RWPE2 (cell line): Measurements from ENCODE around the gene SYT17.

ENCODE experiments used
- ATAC-seq: fragments of 200-7000 bp; cut with Tn5 transposase; 3 replicates; pipeline ENCODE4 v1.9.1; 2021; ENCODE audit warnings: low read depth
- DNase-seq: peaks from one replicate; pipeline ENCODE4 v3.0.0-alpha.2; 2020; ENCODE audit warnings: low spot score
- H3K27ac ChIP-seq: fragments of 450-650 bp; 2 replicates; pipeline ENCODE4 v1.5.1; 2017; ENCODE audit warnings: mild to moderate bottlenecking; ENCODE audit not compliant: poor library complexity, severe bottlenecking
- H3K27me3 ChIP-seq: fragments of 250-450 bp; sonication (Bioruptor Pico); 2 replicates; pipeline ENCODE4 v1.5.1; 2021; ENCODE audit warnings: mild to moderate bottlenecking, moderate library complexity; ENCODE audit not compliant: insufficient read depth, poor library complexity, severe bottlenecking
- H3K36me3 ChIP-seq: fragments of 250-450 bp; sonication (Bioruptor Pico); 2 replicates; pipeline ENCODE4 v1.5.1; 2020; ENCODE audit warnings: low read depth, mild to moderate bottlenecking, moderate library complexity
- H3K4me1 ChIP-seq: fragments of 250-450 bp; sonication (Bioruptor Pico); 2 replicates; pipeline ENCODE4 v1.5.1; 2021; ENCODE audit warnings: mild to moderate bottlenecking, moderate library complexity; ENCODE audit not compliant: insufficient read depth, poor library complexity, severe bottlenecking
- H3K4me3 ChIP-seq: fragments of 250-450 bp; sonication (Bioruptor Pico); 2 replicates; pipeline ENCODE4 v1.5.1; 2021; ENCODE audit warnings: mild to moderate bottlenecking, moderate library complexity; ENCODE audit not compliant: severe bottlenecking
- H3K9me3 ChIP-seq: fragments of 250-450 bp; sonication (Bioruptor Pico); 2 replicates; pipeline ENCODE4 v1.5.1; 2021; ENCODE audit warnings: mild to moderate bottlenecking, moderate library complexity; ENCODE audit not compliant: severe bottlenecking
- TF ChIP-seq, protein P1 (sequence below): fragments of 450-650 bp; IDR thresholded peaks from one replicate; pipeline ENCODE4 v1.5.1; 2017; ENCODE audit warnings: mild to moderate bottlenecking, moderate library complexity; ENCODE audit not compliant: poor library complexity, severe bottlenecking

Gene SYT17

DNA sequence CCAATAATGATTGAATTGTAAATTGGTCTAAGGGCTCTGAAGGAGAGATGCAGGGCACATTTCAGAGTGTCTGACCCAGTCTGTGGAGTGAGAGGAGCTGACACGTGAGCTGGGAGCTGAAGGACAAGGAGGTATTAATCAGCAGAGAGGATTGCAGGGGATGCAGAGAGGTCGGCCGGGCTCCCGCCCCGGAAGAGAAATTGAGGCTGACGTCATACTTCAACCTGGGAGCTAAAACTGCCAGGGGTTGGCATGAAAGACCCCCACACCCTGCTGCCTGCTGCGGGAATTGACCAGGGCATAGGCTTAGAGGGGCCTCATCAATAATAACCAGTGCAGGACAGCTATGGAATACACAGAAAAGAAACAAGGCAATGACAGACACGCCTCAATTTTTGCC, 63.8 kb downstream of the SYT17 start:
- Histone ChIP-seq H3K27ac (no peak overlapping the region), H3K9me3 (peaks cover 2% of the 10 kb centered on the region), H3K36me3 (no peaks in the 10 kb centered on the region), H3K4me1 (no peaks in the 10 kb centered on the region), H3K27me3 (no peaks in the 10 kb centered on the region), H3K4me3 (no peak overlapping the region)
- TF ChIP-seq, protein P1, sequence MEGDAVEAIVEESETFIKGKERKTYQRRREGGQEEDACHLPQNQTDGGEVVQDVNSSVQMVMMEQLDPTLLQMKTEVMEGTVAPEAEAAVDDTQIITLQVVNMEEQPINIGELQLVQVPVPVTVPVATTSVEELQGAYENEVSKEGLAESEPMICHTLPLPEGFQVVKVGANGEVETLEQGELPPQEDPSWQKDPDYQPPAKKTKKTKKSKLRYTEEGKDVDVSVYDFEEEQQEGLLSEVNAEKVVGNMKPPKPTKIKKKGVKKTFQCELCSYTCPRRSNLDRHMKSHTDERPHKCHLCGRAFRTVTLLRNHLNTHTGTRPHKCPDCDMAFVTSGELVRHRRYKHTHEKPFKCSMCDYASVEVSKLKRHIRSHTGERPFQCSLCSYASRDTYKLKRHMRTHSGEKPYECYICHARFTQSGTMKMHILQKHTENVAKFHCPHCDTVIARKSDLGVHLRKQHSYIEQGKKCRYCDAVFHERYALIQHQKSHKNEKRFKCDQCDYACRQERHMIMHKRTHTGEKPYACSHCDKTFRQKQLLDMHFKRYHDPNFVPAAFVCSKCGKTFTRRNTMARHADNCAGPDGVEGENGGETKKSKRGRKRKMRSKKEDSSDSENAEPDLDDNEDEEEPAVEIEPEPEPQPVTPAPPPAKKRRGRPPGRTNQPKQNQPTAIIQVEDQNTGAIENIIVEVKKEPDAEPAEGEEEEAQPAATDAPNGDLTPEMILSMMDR: no peak
- ATAC-seq: no peak
- DNase-seq: no peak

DNA sequence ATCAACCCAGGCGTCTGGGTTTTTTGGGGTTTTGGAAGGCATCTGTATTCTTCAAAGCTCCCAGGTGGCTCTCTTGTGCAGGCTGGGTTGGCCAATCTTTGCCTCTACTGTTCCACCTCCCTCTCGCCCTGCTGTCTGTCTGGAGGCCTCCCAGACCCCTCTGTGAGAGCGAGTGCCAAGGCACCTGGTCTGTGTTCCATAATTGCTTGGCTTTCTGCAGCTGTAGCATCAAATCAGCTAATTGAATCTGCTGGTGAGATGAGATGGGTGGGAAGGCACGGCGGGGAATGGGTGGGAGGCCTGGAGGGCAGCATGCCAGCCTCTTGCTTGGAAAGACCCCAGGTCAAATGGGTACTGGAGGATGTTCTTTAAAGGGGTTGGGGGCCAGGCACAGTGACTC, 64.9 kb downstream of the SYT17 start:
- H3K4me1 ChIP-seq: no peaks in the 10 kb centered on the region
- H3K27me3 ChIP-seq: no peaks in the 10 kb centered on the region
- ATAC-seq: no peak
- H3K4me3 ChIP-seq: no peak overlapping the region
- H3K36me3 ChIP-seq: no peaks in the 10 kb centered on the region
- DNase-seq: no peak
- H3K9me3 ChIP-seq: peaks cover 2% of the 10 kb centered on the region
- TF ChIP-seq, protein P1: no peak
- no peak overlapping the region for H3K27ac ChIP-seq

DNA sequence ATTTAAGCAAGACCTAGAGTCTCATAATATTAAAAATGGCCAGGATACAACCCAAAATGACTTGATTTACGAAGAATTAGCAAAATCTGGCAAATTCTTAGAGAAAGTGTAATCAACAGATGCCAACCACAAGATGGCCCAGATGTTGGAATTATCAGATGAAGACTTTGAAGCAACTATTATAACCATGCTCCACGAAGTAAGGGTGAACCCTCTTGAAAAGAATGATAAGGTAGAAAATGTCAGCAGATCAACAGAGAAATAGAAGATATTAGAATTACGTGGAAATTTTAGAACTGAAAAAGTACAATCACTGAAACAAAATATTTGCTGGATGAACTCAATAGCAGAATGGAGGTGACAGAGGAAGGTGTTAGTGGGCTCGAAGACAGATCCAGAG, 67.4 kb downstream of the SYT17 start:
- no peak for ATAC-seq

DNA sequence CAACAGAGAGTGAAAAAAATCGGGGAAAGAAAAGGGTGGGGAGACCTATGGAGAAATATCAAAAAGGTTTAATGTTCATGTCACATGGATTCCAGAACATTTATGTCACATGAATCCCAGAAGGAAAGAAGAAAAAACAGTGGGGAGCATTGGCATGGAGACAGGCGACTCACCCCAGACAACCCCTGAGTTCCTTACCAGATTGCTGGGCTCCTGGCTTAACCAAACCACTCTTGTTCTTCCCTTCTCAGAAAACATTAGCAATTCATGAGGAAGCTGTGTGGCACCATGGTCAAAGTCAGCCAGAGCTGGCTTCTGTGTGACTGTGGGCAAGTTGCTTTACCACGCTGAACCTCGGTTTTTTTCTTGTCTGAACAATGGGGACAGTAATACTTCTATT, 67.8 kb downstream of the SYT17 start:
- H3K9me3 ChIP-seq: peaks cover 2% of the 10 kb centered on the region
- H3K4me3 ChIP-seq: no peak overlapping the region
- H3K4me1 ChIP-seq: no peaks in the 10 kb centered on the region
- no peak overlapping the region for H3K27ac ChIP-seq
- ATAC-seq: no peak
- no peak for DNase-seq
- TF ChIP-seq, protein P1: no peak
- no peaks in the 10 kb centered on the region for H3K27me3 ChIP-seq
- no peaks in the 10 kb centered on the region for H3K36me3 ChIP-seq

More for the DNA sequence above, 67.4 kb downstream of the SYT17 start:
- Histone ChIP-seq H3K27ac (no peak overlapping the region), H3K9me3 (peaks cover 2% of the 10 kb centered on the region), H3K27me3 (no peaks in the 10 kb centered on the region), H3K4me1 (no peaks in the 10 kb centered on the region), H3K4me3 (no peak overlapping the region), H3K36me3 (no peaks in the 10 kb centered on the region)
- TF ChIP-seq, protein P1: no peak
- no peak for DNase-seq

DNA sequence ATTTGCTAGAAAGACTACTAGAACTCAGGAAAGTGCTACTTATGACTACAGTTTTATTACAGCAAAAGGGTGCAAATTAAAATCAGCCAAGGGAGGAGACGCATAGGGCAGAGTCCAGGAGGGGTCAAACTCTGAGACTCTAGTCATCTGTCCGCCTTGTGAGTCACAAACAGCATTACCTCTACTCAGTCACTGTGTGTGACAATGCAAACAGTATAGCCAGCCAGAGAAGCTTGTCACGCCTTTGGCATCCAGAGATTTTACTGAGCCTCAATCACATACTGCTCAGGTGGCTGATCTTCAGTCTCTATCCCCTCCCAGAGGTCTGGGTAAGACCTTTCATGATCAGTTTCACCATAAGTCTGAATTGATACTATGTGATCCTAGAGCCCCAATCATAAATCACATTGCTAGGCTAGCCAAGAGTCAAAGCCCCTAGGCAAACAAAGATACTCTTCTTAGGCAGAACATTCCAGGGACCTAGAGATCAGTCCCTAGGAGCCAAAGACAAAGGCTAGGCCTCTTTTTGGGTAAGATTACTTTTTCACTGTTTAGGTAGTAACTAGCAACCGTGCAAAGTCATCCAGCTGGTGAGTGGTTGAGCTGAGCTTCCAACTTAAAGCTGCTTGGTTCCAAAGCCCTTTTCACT, 68.6 kb downstream of the SYT17 start:
- Histone ChIP-seq H3K9me3 (peaks cover 2% of the 10 kb centered on the region), H3K36me3 (no peaks in the 10 kb centered on the region), H3K4me3 (no peak overlapping the region), H3K4me1 (no peaks in the 10 kb centered on the region), H3K27ac (no peak overlapping the region), H3K27me3 (no peaks in the 10 kb centered on the region)
- DNase-seq (no peak), ATAC-seq (no peak)
- TF ChIP-seq, protein P1: no peak
